ENCODE data around the gene C1QTNF7.

C1QTNF7 gene

DNA sequence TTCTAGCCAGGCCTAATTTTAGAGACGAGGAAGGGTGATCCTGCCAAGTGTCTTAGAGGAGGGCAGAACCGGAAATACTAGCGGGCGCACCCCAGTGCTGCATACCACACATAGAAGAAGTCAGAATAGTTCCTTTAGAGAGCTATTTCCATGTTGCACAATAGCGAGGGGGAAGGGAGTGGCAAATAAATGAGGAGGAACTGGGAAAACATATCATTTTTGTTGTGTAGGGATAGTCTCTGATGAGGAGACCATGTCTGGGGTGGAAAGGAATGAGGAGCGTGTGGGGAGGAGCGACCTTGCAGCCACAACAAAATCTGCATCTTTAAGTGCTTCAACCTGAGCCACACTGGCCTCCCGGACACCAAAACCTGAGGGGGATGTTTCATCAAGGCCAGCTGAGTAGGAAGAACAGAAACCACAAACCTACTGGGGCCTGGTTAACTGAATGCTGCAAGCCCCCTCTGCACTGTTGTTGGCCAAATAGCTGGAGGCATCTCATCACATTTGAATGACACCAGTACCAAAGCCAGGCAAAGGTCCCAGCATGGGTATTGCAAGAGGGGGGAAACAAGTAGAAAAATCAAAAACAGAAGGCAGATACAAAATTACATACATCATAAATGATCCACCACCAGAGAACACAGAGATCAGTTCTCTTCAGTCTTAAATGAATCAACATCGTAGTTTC is 26.7 kb upstream of the C1QTNF7 start:
- ATAC-seq, result peak; percentile 64
- TF ChIP-seq, protein P1, sequence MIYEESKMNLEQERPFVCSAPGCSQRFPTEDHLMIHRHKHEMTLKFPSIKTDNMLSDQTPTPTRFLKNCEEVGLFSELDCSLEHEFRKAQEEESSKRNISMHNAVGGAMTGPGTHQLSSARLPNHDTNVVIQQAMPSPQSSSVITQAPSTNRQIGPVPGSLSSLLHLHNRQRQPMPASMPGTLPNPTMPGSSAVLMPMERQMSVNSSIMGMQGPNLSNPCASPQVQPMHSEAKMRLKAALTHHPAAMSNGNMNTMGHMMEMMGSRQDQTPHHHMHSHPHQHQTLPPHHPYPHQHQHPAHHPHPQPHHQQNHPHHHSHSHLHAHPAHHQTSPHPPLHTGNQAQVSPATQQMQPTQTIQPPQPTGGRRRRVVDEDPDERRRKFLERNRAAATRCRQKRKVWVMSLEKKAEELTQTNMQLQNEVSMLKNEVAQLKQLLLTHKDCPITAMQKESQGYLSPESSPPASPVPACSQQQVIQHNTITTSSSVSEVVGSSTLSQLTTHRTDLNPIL (CRISPR knock-in tag; IDR thresholded peaks at IDR 0.05; ENCODE audit: low read depth), result no peak
- TF ChIP-seq ZFP30 (CRISPR knock-in tag; IDR thresholded peaks at IDR 0.05) (no peak), TOX (CRISPR knock-in tag; IDR thresholded peaks at IDR 0.05; ENCODE audit: borderline replicate concordance) (no peak), POU6F1 (CRISPR knock-in tag; IDR thresholded peaks at IDR 0.05; ENCODE audit: borderline replicate concordance, low read depth) (no peak), ZC3H10 (CRISPR knock-in tag; IDR thresholded peaks at IDR 0.05) (no peak), SNAI2 (CRISPR knock-in tag; IDR thresholded peaks at IDR 0.05) (no peak), ESRRG (CRISPR knock-in tag; IDR thresholded peaks at IDR 0.05) (no peak), PPARA (CRISPR knock-in tag; IDR thresholded peaks at IDR 0.05; ENCODE audit: borderline replicate concordance) (no peak)

- peak; percentile 50 for ATAC-seq
- TF ChIP-seq ZNF8 (CRISPR knock-in tag; IDR thresholded peaks at IDR 0.05) (no peak), TSHZ2 (CRISPR knock-in tag; IDR thresholded peaks at IDR 0.05) (no peak), RARB (CRISPR knock-in tag; IDR thresholded peaks at IDR 0.05) (no peak), ZFP3 (CRISPR knock-in tag; IDR thresholded peaks at IDR 0.05) (no peak), OSR1 (CRISPR knock-in tag; IDR thresholded peaks at IDR 0.05) (no peak), POU6F1 (CRISPR knock-in tag; IDR thresholded peaks at IDR 0.05; ENCODE audit: borderline replicate concordance, low read depth) (no peak), SNAI2 (CRISPR knock-in tag; IDR thresholded peaks at IDR 0.05) (no peak), CSRNP3 (CRISPR knock-in tag; IDR thresholded peaks at IDR 0.05) (no peak), PATZ1 (CRISPR knock-in tag; IDR thresholded peaks at IDR 0.05; ENCODE audit: borderline replicate concordance) (no peak), CSDC2 (CRISPR knock-in tag; IDR thresholded peaks at IDR 0.05) (no peak), TCF4 (CRISPR knock-in tag; IDR thresholded peaks at IDR 0.05; ENCODE audit: borderline replicate concordance) (no peak), ZNF565 (CRISPR knock-in tag; conservative IDR thresholded peaks at IDR 0.05; ENCODE audit: low read depth) (no peak), ZC3H10 (CRISPR knock-in tag; IDR thresholded peaks at IDR 0.05) (no peak), GLIS3 (CRISPR knock-in tag; IDR thresholded peaks at IDR 0.05) (no peak)
These were observed 25.7 kb upstream of the C1QTNF7 start for GRCh38 chr4:15402146-15402545.

Data from SK-N-SH treated with all-trans-retinoic acid at 6 μM for 48 hours (cell line).